ENCODE results near the gene ST7. TPM values are rescaled to one million over a fixed set of nuclear protein-coding genes. Genes with fewer than 3 reads are reported as not detected.

Gene ST7
- total and polyA plus RNA-seq, 4 donors, result 22.4 to 57.2 (median 41.6) TPM

DNA sequence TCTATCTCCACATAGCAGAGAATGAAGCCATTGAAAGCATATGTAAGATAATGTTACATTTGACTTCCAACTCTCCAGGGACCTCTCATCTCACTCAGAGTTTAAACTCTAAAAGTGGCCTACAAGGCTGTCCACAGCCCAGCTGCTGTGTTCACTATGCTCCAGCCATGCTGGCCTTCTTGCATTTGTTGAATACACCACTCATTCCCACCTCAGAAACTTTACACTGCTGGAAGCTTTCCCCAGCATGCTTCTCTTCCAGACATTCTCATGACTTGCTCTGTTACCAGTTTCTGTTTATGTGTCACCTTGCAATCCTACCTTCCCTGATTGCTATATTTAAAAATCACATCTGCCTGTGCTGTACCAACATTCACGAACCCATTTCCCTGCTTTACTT is 202.4 kb downstream of the ST7 start:
- H3K4me1 ChIP-seq (ENCODE audit: control insufficient read depth in 5 of 5, insufficient read depth in 5 of 5, low read length in 5 of 5), result peaks cover 3 to 43% (median 24%) of the 10 kb centered on the region in 5 donors
- no peak for ATAC-seq (ENCODE audit: insufficient read depth, low FRiP score)
- DNase-seq, result no peak
- peaks cover 0 to 10% (median 0%) of the 10 kb centered on the region in 4 donors for H3K36me3 ChIP-seq (ENCODE audit: control insufficient read depth in 4 of 4, insufficient read depth in 4 of 4, low read length in 4 of 4)
- no peak overlapping the region for H3K27ac ChIP-seq (ENCODE audit: low read depth in 1 of 2, low read length in 1 of 2)
- TF ChIP-seq, protein P1, sequence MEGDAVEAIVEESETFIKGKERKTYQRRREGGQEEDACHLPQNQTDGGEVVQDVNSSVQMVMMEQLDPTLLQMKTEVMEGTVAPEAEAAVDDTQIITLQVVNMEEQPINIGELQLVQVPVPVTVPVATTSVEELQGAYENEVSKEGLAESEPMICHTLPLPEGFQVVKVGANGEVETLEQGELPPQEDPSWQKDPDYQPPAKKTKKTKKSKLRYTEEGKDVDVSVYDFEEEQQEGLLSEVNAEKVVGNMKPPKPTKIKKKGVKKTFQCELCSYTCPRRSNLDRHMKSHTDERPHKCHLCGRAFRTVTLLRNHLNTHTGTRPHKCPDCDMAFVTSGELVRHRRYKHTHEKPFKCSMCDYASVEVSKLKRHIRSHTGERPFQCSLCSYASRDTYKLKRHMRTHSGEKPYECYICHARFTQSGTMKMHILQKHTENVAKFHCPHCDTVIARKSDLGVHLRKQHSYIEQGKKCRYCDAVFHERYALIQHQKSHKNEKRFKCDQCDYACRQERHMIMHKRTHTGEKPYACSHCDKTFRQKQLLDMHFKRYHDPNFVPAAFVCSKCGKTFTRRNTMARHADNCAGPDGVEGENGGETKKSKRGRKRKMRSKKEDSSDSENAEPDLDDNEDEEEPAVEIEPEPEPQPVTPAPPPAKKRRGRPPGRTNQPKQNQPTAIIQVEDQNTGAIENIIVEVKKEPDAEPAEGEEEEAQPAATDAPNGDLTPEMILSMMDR (IDR thresholded peaks at IDR 0.05; ENCODE audit: control extremely low read depth, extremely low read depth), result no peak
- no peaks in the 10 kb centered on the region for H3K27me3 ChIP-seq (ENCODE audit: control insufficient read depth in 3 of 3, insufficient read depth in 3 of 3, low read length in 2 of 3)
- H3K9me3 ChIP-seq (ENCODE audit: control insufficient read depth in 4 of 4, insufficient read depth in 3 of 4, low read length in 3 of 4), result no peaks in the 10 kb centered on the region
- WGBS, 2 donors, result 95 to 96% methylated on average over 1 of the region's 1 CpG
- H3K9ac ChIP-seq (ENCODE audit: insufficient read depth in 1 of 2, low read length in 2 of 2), result no peak overlapping the region
- H3K4me3 ChIP-seq, result no peak overlapping the region

DNA sequence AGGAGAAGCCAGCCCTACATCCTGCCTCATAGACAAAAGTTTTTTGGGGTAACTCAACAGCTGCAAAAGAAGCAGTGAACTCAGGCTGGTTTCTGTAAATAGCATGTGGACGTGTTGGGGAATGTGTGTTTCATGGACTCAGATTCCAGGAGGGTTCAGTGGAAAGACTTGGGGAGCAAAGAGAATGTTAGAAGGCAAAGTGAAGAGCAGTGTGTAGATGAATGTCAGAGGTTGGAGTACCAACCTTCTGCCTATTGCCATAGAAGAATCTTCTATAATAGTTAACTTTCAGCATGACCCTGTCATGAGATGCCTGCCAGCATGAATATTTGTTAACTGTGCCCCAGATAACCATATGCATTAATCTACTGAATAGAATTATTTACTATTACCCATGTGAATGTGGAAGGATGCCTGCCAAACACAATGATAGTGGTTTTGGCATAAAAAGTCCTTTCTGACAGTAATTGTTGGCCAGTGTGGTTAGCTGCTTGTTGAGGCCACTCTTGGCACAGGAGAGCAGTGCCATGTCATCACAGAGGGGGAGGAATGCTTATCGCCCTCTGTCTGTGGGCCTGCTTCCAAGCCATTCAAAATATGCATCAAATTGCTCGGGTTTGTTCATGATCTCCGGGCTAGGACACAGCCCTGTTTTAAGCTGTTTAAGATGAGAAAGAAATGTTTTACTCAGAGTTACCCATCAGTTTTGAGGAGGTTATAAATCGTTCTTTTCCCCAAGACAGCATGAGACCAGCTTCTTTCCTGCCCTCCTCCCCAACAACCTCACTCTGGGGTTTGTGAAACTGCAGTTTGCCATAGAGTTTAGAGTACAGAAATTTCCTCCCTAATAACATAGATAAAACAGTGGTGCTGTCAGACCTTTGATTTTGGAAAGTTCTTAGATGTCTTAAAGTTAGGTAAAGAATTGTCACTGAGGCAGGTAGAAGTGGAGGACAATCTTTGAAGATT is 204.2 kb downstream of the ST7 start:
- peak; percentile 25 for ATAC-seq (ENCODE audit: insufficient read depth, low FRiP score)
- H3K9ac ChIP-seq (ENCODE audit: insufficient read depth in 1 of 2, low read length in 2 of 2), result peak overlapping the region in 1 of 2 donors; percentile 42
- 37 to 42% methylated on average over 5 of the region's 5 CpGs for WGBS, 2 donors
- peak overlapping the region; percentile 12 to 56 for H3K27ac ChIP-seq (ENCODE audit: low read depth in 1 of 2, low read length in 1 of 2)
- no peaks in the 10 kb centered on the region for H3K27me3 ChIP-seq (ENCODE audit: control insufficient read depth in 3 of 3, insufficient read depth in 3 of 3, low read length in 2 of 3)
- peaks cover 0 to 10% (median 0%) of the 10 kb centered on the region in 4 donors for H3K36me3 ChIP-seq (ENCODE audit: control insufficient read depth in 4 of 4, insufficient read depth in 4 of 4, low read length in 4 of 4)
- TF ChIP-seq, protein P1 (IDR thresholded peaks at IDR 0.05; ENCODE audit: control extremely low read depth, extremely low read depth), result no peak
- DNase-seq, result peak; percentile 85 to 94 (median 93)
- no peak overlapping the region for H3K4me3 ChIP-seq
- H3K4me1 ChIP-seq (ENCODE audit: control insufficient read depth in 5 of 5, insufficient read depth in 5 of 5, low read length in 5 of 5), result peaks cover 2 to 38% (median 20%) of the 10 kb centered on the region in 5 donors
- H3K9me3 ChIP-seq (ENCODE audit: control insufficient read depth in 4 of 4, insufficient read depth in 3 of 4, low read length in 3 of 4), result no peaks in the 10 kb centered on the region

DNA sequence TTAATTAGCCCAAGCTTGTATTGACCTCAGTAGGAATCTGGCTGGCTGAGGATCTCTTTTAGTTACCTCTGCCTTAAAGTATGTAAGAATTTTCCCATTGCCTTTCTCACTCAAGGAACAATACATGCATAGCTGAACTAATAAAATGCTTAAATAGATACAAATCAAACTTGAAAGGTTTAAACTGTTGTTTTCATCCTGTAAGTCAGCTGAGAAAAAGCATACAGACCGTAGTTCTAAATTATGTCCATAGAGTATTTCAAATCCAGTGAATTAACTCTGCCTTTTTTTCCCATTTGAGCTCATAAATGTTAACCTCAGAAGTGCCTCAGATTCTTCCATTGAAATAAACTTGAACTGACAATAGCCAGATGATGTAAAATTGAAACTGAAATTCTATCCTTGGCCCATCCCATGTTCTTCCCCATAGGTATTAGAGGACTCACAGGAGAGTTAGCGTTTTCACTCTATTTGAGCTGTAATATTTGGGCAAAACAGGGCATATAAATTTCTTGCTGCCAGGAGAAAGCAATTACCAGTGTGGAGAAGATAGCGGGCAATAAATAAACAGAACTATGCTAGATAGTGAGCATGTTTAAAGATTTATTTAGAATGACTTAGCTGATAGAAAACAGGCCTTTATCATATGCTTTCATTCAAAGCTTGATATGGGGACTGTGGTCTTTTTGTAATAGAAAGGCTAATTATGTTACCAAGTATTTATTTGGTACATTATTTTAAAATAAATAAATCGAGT is 205.8 kb downstream of the ST7 start:
- TF ChIP-seq, protein P1 (IDR thresholded peaks at IDR 0.05; ENCODE audit: control extremely low read depth, extremely low read depth), result no peak
- no peak overlapping the region for H3K4me3 ChIP-seq
- 86 to 93% methylated on average over 4 of the region's 4 CpGs for whole genome bisulfite sequencing, 2 donors
- H3K36me3 ChIP-seq (ENCODE audit: control insufficient read depth in 4 of 4, insufficient read depth in 4 of 4, low read length in 4 of 4), result peaks cover 0 to 5% (median 0%) of the 10 kb centered on the region in 4 donors
- ATAC-seq (ENCODE audit: insufficient read depth, low FRiP score), result no peak
- peak in 1 of 3 donors; percentile 25 for DNase-seq
- H3K27me3 ChIP-seq (ENCODE audit: control insufficient read depth in 3 of 3, insufficient read depth in 3 of 3, low read length in 2 of 3), result no peaks in the 10 kb centered on the region
- no peak overlapping the region for H3K27ac ChIP-seq (ENCODE audit: low read depth in 1 of 2, low read length in 1 of 2)
- peak overlapping the region in 1 of 2 donors; percentile 30 for H3K9ac ChIP-seq (ENCODE audit: insufficient read depth in 1 of 2, low read length in 2 of 2)
- H3K4me1 ChIP-seq (ENCODE audit: control insufficient read depth in 5 of 5, insufficient read depth in 5 of 5, low read length in 5 of 5), result peaks cover 2 to 34% (median 19%) of the 10 kb centered on the region in 5 donors
- H3K9me3 ChIP-seq (ENCODE audit: control insufficient read depth in 4 of 4, insufficient read depth in 3 of 4, low read length in 3 of 4), result no peaks in the 10 kb centered on the region
